Gastroesophageal sphincter (tissue), 3 donors: Measurements from ENCODE around the gene MMP25.

Experiments
- CTCF ChIP-seq, 4 experiments: fragments of 200-600 bp in 2 of 4; fragments of 450-650 bp in 2 of 4; sonication (generic) in 1 of 4; IDR thresholded peaks; one replicate each; pipeline ENCODE4 v1.5.1; 2017 to 2019; ENCODE audit warnings: antibody characterized with exemption in 4 of 4, mild to moderate bottlenecking in 2 of 4, moderate library complexity in 2 of 4
- POLR2A ChIP-seq, 2 donors: fragments of 450-650 bp; IDR thresholded peaks; one replicate each; pipeline ENCODE4 v1.6.1; 2017; ENCODE audit warnings: antibody characterized with exemption in 2 of 2, mild to moderate bottlenecking in 2 of 2, moderate library complexity in 1 of 2

- TF ChIP-seq CTCF (IDR thresholded peaks at IDR 0.05) (no peak), POLR2A (IDR thresholded peaks at IDR 0.05) (no peak)
Observed at GRCh38 chr16:3056336-3057180, 10.2 kb downstream of the MMP25 start.
